Astrocyte (in vitro differentiated cells and primary cell): ENCODE data around the gene HTT-AS. TPM values are rescaled to one million over a fixed set of nuclear protein-coding genes. Genes with fewer than 3 reads are reported as not detected.

Source experiments
- DNase-seq: peaks from one replicate; pipeline ENCODE4 v3.0.0-alpha.2; 2010; ENCODE audit warnings: low read depth
- FAIRE-seq: peaks from 2 replicates; lab custom pipeline; 2011; peaks lifted over from hg19 to GRCh38; lab: Jason Lieb, UNC
- H2AFZ ChIP-seq: 2 replicates; pipeline ENCODE4 v1.6.0; 2012; ENCODE audit warnings: low read depth, low read length, inconsistent platforms
- H3K27ac ChIP-seq: 2 replicates; pipeline ENCODE4 v1.5.1; 2011; ENCODE audit warnings: low read depth, low read length, inconsistent platforms
- H3K27me3 ChIP-seq: 2 replicates; pipeline ENCODE4 v1.6.0; 2011; ENCODE audit warnings: low read length, inconsistent platforms; ENCODE audit not compliant: insufficient read depth
- H3K36me3 ChIP-seq: 2 replicates; pipeline ENCODE4 v1.5.1; 2011; ENCODE audit warnings: low read length, inconsistent platforms; ENCODE audit not compliant: insufficient read depth
- H3K4me1 ChIP-seq: 2 replicates; pipeline ENCODE4 v1.5.1; 2011; ENCODE audit warnings: low read length, inconsistent platforms; ENCODE audit not compliant: insufficient read depth
- H3K4me2 ChIP-seq: 2 replicates; pipeline ENCODE4 v1.6.0; 2012; ENCODE audit warnings: low read length, inconsistent platforms
- H3K4me3 ChIP-seq: 2 replicates; pipeline ENCODE4 v1.5.1; 2011; ENCODE audit warnings: low read depth, mild to moderate bottlenecking, low read length, inconsistent platforms; ENCODE audit not compliant: insufficient read depth
- H3K79me2 ChIP-seq: 2 replicates; pipeline ENCODE4 v1.6.0; 2012; ENCODE audit warnings: mild to moderate bottlenecking, low read length, inconsistent platforms; ENCODE audit not compliant: insufficient read depth
- H3K9ac ChIP-seq: 2 replicates; pipeline ENCODE4 v1.6.0; 2012; ENCODE audit warnings: mild to moderate bottlenecking, low read length, inconsistent platforms
- H3K9me3 ChIP-seq: 2 replicates; pipeline ENCODE4 v1.5.1; 2012; ENCODE audit warnings: low read depth, mild to moderate bottlenecking, low read length, inconsistent platforms; ENCODE audit not compliant: insufficient read depth
- H4K20me1 ChIP-seq: 2 replicates; pipeline ENCODE4 v1.6.0; 2012; ENCODE audit warnings: low read length, inconsistent platforms; ENCODE audit not compliant: insufficient read depth
- H3K27ac Mint-ChIP-seq: one replicate; pipeline ENCODE4 v1.8.0; 2021; ENCODE audit warnings: mild to moderate bottlenecking, mixed read lengths; ENCODE audit not compliant: unreplicated experiment
- H3K27me3 Mint-ChIP-seq: one replicate; pipeline ENCODE4 v1.8.0; 2021; ENCODE audit warnings: low read depth, mixed read lengths; ENCODE audit not compliant: unreplicated experiment
- H3K36me3 Mint-ChIP-seq: one replicate; pipeline ENCODE4 v1.8.0; 2021; ENCODE audit warnings: low read depth, mixed read lengths; ENCODE audit not compliant: unreplicated experiment
- H3K4me1 Mint-ChIP-seq: one replicate; pipeline ENCODE4 v1.8.0; 2021; ENCODE audit warnings: low read depth, mixed read lengths; ENCODE audit not compliant: unreplicated experiment
- H3K4me3 Mint-ChIP-seq: one replicate; pipeline ENCODE4 v1.8.0; 2021; ENCODE audit warnings: mild to moderate bottlenecking, moderate library complexity, mixed read lengths; ENCODE audit not compliant: unreplicated experiment
- H3K9me3 Mint-ChIP-seq: one replicate; pipeline ENCODE4 v1.8.0; 2021; ENCODE audit warnings: mild to moderate bottlenecking, mixed read lengths; ENCODE audit not compliant: unreplicated experiment
- CTCF ChIP-seq: IDR thresholded peaks from 2 replicates; pipeline ENCODE4 v1.5.1; 2011; ENCODE audit warnings: low read depth, mild to moderate bottlenecking, inconsistent platforms, low read length, moderate library complexity; ENCODE audit not compliant: insufficient read depth
- EZH2 ChIP-seq: IDR thresholded peaks from 2 replicates; pipeline ENCODE4 v1.6.1; 2012; ENCODE audit warnings: mild to moderate bottlenecking, low read length, inconsistent platforms; ENCODE audit not compliant: insufficient read depth
- total RNA-seq: library from RNA; stranded (reverse); gene quantifications from 2 replicates; pipeline ENCODE4 v1.2.1, GENCODE V29; 2021

The HTT-AS gene
- total RNA-seq, 1 donor from 2014 or later, result not detected

GRCh38 chr4:3108211-3108610 is 33.9 kb upstream of the HTT-AS start:
- Histone ChIP-seq H3K79me2 (peaks cover 3% of the 10 kb centered on the region), H3K4me2 (peak overlapping the region; percentile 3), H2AFZ (no peak overlapping the region), H3K4me1 (peaks cover 32% of the 10 kb centered on the region), H3K27me3 (no peaks in the 10 kb centered on the region), H3K27ac (peak overlapping the region; percentile 70), H3K9me3 (no peaks in the 10 kb centered on the region), H4K20me1 (peaks cover 47% of the 10 kb centered on the region), H3K9ac (peak overlapping the region; percentile 27), H3K36me3 (peaks cover 22% of the 10 kb centered on the region), H3K4me3 (no peak overlapping the region)
- H3K36me3 Mint-ChIP-seq, result peaks cover 28% of the 10 kb centered on the region
- DNase-seq, result no peak
- H3K4me1 Mint-ChIP-seq, result peaks cover 28% of the 10 kb centered on the region
- no peak overlapping the region for H3K4me3 Mint-ChIP-seq
- no peak for TF ChIP-seq EZH2
- TF ChIP-seq CTCF, result no peak
- H3K27ac Mint-ChIP-seq, result no peak overlapping the region
- H3K9me3 Mint-ChIP-seq, result no peaks in the 10 kb centered on the region
- FAIRE-seq, result no peak
- H3K27me3 Mint-ChIP-seq, result no peaks in the 10 kb centered on the region

DNA sequence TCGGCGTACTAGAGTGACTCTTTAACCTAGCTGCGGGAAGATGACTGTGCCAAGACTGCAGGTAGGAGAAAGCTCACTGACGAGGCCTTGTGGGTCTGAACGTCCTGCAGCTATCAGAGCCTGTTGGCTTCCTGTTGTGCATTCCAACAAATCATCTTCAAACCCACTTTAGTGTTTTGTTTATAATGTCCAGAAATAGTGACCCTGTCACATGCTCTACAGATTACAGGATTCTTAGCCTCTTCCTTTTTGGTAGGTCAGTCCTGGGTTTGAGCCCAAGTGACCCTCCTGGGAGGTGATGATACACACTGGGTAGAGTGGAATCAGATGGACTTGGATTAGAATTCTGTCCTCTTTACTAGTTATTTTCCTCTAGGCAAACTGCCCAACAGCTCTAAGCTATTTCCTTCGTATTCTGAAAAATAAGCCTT is 33.4 kb upstream of the HTT-AS start:
- Mint-ChIP-seq H3K9me3 (no peaks in the 10 kb centered on the region), H3K27me3 (no peaks in the 10 kb centered on the region), H3K4me3 (no peak overlapping the region), H3K36me3 (peaks cover 27% of the 10 kb centered on the region), H3K4me1 (peaks cover 25% of the 10 kb centered on the region), H3K27ac (peak overlapping the region; percentile 67)
- Histone ChIP-seq H3K36me3 (peaks cover 21% of the 10 kb centered on the region), H4K20me1 (peaks cover 46% of the 10 kb centered on the region), H3K4me3 (no peak overlapping the region), H3K4me1 (peaks cover 27% of the 10 kb centered on the region), H3K9me3 (no peaks in the 10 kb centered on the region), H3K27me3 (no peaks in the 10 kb centered on the region), H2AFZ (no peak overlapping the region), H3K4me2 (peak overlapping the region; percentile 3), H3K27ac (peak overlapping the region; percentile 70), H3K9ac (peak overlapping the region; percentile 27), H3K79me2 (peaks cover 5% of the 10 kb centered on the region)
- DNase-seq (no peak), FAIRE-seq (no peak)
- TF ChIP-seq EZH2, result no peak
- TF ChIP-seq CTCF, result no peak

GRCh38 chr4:3107271-3107670 is 32.9 kb upstream of the HTT-AS start:
- Histone ChIP-seq H3K79me2 (peaks cover 8% of the 10 kb centered on the region), H3K9ac (peak overlapping the region; percentile 27), H3K27me3 (no peaks in the 10 kb centered on the region), H3K27ac (peak overlapping the region; percentile 70), H3K4me1 (peaks cover 24% of the 10 kb centered on the region), H2AFZ (no peak overlapping the region), H3K4me2 (peak overlapping the region; percentile 4), H3K9me3 (no peaks in the 10 kb centered on the region), H4K20me1 (peaks cover 46% of the 10 kb centered on the region), H3K4me3 (no peak overlapping the region), H3K36me3 (peaks cover 19% of the 10 kb centered on the region)
- peaks cover 29% of the 10 kb centered on the region for H3K36me3 Mint-ChIP-seq
- peak overlapping the region; percentile 67 for H3K27ac Mint-ChIP-seq
- H3K27me3 Mint-ChIP-seq, result no peaks in the 10 kb centered on the region
- no peak for DNase-seq
- FAIRE-seq, result no peak
- no peak overlapping the region for H3K4me3 Mint-ChIP-seq
- no peak for TF ChIP-seq CTCF
- TF ChIP-seq EZH2, result no peak
- no peaks in the 10 kb centered on the region for H3K9me3 Mint-ChIP-seq
- peaks cover 22% of the 10 kb centered on the region for H3K4me1 Mint-ChIP-seq
